Testis (tissue), 2 donors: Measurements from ENCODE around the gene CTDSPL2.

Source experiments
- CTCF ChIP-seq, 3 experiments: fragments of 450-650 bp in 2 of 3; fragments of 200-600 bp in 1 of 3; sonication (generic) in 1 of 3; IDR thresholded peaks; one replicate each; pipeline ENCODE4 v1.5.1; 2016 to 2019; ENCODE audit warnings: antibody characterized with exemption in 3 of 3, mild to moderate bottlenecking in 2 of 3, moderate library complexity in 1 of 3
- POLR2A ChIP-seq: fragments of 450-650 bp; IDR thresholded peaks from one replicate; pipeline ENCODE4 v1.6.1; 2017; ENCODE audit warnings: antibody characterized with exemption, mild to moderate bottlenecking, moderate library complexity

DNA sequence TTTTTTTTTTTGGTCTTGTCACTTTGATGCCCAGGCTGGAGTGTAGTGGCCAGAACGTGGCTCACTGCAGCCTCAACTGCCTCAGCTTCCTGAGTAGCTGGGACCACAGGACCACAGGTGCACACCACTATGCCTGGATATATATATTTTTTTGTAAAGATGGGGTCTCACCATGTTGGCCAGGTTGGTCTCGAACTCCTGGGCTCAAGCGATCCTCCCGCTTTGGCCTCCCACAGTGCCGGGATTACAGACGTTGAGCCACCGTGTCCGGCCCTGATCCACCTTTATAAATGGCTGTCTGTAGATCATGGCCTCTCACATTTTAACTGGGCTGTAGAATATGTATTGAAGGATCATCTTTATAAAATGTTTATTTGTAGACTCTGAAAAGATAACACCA, 107.7 kb downstream of the CTDSPL2 start:
- TF ChIP-seq CTCF (IDR thresholded peaks at IDR 0.05) (no peak), POLR2A (no peak)
